ENCODE results near the gene PIGK. TPM values are rescaled to one million over a fixed set of nuclear protein-coding genes. Genes with fewer than 3 reads are reported as not detected.

Gene PIGK
- total and polyA plus RNA-seq, 10 donors = 3.2 to 29.3 (median 19.4) TPM

GRCh38 chr1:77068013-77068412 is 151.2 kb downstream of the PIGK start:
- Histone ChIP-seq H3K4me3 (no peak overlapping the region), H3K4me1 (no peaks in the 10 kb centered on the region), H3K27ac (no peak overlapping the region), H3K9me3 (no peaks in the 10 kb centered on the region), H3K36me3 (no peaks in the 10 kb centered on the region), H3K27me3 (replicated peaks in 1 of 7) (no peaks in the 10 kb centered on the region)
- TF ChIP-seq CTCF (IDR thresholded peaks at IDR 0.05 in 8 of 11, conservative IDR thresholded peaks at IDR 0.05 in 3 of 11) (no peak), POLR2AphosphoS5 (IDR thresholded peaks at IDR 0.05) (no peak), POLR2A (IDR thresholded peaks at IDR 0.05) (no peak)
- no peak for DNase-seq
- WGBS, 5 donors = 88 to 98% (median 94%) methylated on average over 2 of the region's 2 CpGs
- intact Hi-C loops (cut with DNase I; ENCODE audit: low total_unique reads) = no loop called here

GRCh38 chr1:77065693-77066342 is 153.4 kb downstream of the PIGK start:
- H3K4me3 ChIP-seq = no peak overlapping the region
- intact Hi-C loops (cut with DNase I; ENCODE audit: low total_unique reads) = no loop called here

GRCh38 chr1:77064246-77064645 is 155.0 kb downstream of the PIGK start:
- 76 to 85% (median 83%) methylated on average over 2 of the region's 2 CpGs for WGBS, 5 donors
- H3K36me3 ChIP-seq = no peaks in the 10 kb centered on the region
- H3K4me1 ChIP-seq = no peaks in the 10 kb centered on the region
- no peak overlapping the region for H3K27ac ChIP-seq
- H3K27me3 ChIP-seq (replicated peaks in 1 of 7) = no peaks in the 10 kb centered on the region
- H3K4me3 ChIP-seq = no peak overlapping the region
- intact Hi-C loops (cut with DNase I; ENCODE audit: low total_unique reads) = no loop called here
- no peak for DNase-seq
- no peak for TF ChIP-seq POLR2AphosphoS5 (IDR thresholded peaks at IDR 0.05)
- no peak for TF ChIP-seq POLR2A (IDR thresholded peaks at IDR 0.05)
- TF ChIP-seq CTCF (IDR thresholded peaks at IDR 0.05 in 8 of 11, conservative IDR thresholded peaks at IDR 0.05 in 3 of 11) = no peak
- H3K9me3 ChIP-seq = no peaks in the 10 kb centered on the region

More at GRCh38 chr1:77065693-77066342, 153.4 kb downstream of the PIGK start:
- no peak for TF ChIP-seq CTCF (IDR thresholded peaks at IDR 0.05 in 8 of 11, conservative IDR thresholded peaks at IDR 0.05 in 3 of 11)
- Histone ChIP-seq H3K27me3 (replicated peaks in 1 of 7) (no peaks in the 10 kb centered on the region), H3K4me1 (no peaks in the 10 kb centered on the region), H3K36me3 (no peaks in the 10 kb centered on the region), H3K27ac (no peak overlapping the region), H3K9me3 (no peaks in the 10 kb centered on the region)
- WGBS, 5 donors = 75 to 84% (median 79%) methylated on average over 7 of the region's 7 CpGs
- no peak for DNase-seq

DNA sequence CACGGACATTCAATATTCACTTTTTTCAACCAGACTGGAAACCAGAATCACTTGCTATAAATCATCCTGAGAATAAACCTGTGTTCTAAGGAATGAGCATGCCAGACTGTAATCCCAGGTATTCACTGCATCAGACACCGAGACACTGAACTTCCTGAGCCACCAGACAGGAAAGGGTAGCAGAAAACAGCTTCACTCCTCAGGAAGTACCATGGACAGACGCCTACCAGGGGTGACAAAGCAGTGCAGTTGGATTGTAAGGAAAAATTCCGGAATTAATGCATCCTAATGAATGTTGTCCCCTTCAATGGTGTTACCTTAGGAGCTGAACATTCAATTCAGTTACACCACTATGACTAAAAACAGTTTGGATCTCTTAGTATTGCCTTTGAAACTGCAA is 156.1 kb downstream of the PIGK start:
- H3K27ac ChIP-seq = no peak overlapping the region
- no peak for DNase-seq
- WGBS, 5 donors = 57 to 75% (median 60%) methylated on average over 4 of the region's 4 CpGs
- intact Hi-C loops (cut with DNase I; ENCODE audit: low total_unique reads) = no loop called here
- no peaks in the 10 kb centered on the region for H3K36me3 ChIP-seq
- H3K4me3 ChIP-seq = no peak overlapping the region
- TF ChIP-seq POLR2AphosphoS5 (IDR thresholded peaks at IDR 0.05) (no peak), CTCF (IDR thresholded peaks at IDR 0.05 in 8 of 11, conservative IDR thresholded peaks at IDR 0.05 in 3 of 11) (no peak), POLR2A (IDR thresholded peaks at IDR 0.05) (no peak)
- H3K27me3 ChIP-seq (replicated peaks in 1 of 7) = no peaks in the 10 kb centered on the region
- no peaks in the 10 kb centered on the region for H3K4me1 ChIP-seq
- no peaks in the 10 kb centered on the region for H3K9me3 ChIP-seq
